ENCODE measurements around the gene ZNF625. TPM values are rescaled to one million over a fixed set of nuclear protein-coding genes. Genes with fewer than 3 reads are reported as not detected.

The ZNF625 gene
- 7.7 and 14.5 TPM in 2 replicates for total RNA-seq (2014; rRNA removed; shearing (Covaris generic))

DNA sequence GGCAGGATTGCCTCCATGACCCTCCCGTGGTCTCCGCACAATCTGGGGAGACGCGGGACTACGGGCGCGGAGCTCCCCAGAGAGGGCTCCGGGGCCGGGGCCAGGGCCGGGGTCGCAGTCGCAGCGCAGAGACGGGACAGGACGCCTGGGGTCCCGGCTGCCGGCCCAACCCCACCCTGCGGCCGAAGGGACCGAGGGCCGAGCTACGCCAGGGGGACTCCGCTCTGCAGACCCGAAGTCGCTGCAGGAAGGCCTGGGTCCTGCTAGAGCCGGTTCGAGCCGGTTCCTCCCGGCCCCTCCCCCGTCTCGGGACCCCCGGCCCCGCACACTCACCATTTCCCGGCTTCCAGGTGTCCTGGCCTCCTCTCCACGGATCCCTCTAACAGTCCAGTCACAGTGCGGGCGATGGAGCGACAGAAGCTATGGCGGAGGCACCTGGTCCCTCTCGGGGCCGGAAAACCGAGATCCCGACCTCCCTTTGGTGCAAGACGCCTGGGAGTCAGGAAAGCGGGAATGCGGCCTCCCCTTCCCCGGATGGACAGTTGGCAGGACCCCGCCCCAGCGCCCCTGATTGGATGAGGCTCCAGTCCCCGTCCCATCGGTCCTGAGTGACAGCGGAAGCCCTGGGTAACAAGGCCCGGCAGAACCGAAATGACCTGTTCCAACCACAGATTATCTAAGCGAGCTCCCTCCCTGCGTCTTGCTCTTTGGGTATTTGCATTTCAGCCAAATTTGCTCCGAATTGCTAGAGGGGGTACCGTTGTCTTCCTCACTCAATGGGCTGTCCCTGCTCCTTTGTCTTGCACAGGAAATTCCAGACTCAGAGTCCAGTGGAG lies at the start of gene ZNF625:
Gene ZNF625, minus strand, starts transcription at position 512 of the 836 bp plus-strand sequence. Its CDS starts 176 bp downstream, at position 336.
- DNase-seq (ENCODE audit: low spot score) = peak; percentile 87

DNA sequence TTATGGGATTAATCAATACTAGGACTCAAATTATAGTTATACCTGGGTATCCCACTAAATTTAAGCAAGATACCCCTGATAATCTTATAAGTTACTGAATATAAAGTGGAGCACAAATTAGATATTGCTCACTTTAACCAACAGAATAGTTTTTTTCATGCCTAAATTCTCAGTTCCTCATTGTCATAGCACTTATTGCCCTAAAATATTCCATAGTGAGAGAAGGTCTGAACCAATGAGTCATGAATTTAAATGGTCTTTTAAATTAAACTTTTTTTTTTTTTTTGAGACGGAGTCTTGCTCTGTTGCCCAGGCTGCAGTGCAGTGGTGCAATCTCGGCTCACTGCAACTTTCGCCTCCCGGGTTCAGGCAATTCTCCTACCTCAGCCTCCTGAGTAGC lies 48.8 kb upstream of the ZNF625 start:
- no peak for DNase-seq (ENCODE audit: low spot score)

DNA sequence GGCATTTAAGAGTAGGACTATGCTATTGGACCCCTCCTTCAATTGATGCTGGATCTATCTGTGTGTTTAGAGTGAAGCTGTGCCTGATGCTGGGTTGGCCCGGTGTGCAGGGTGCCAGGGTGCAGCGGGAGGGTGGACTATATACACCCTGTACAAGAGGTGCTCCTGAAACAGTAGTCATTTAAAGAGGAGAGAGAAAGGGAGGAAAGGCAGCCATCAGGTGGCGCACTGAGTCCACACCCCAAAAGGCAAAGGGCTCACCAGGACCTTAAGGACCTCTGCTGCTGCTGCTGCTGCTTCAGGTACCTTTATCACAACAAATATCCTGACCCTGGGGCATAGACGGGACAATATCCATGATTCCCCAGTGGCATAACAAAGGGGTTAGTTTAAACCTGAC lies 45.7 kb upstream of the ZNF625 start:
- DNase-seq (ENCODE audit: low spot score) = no peak

DNA sequence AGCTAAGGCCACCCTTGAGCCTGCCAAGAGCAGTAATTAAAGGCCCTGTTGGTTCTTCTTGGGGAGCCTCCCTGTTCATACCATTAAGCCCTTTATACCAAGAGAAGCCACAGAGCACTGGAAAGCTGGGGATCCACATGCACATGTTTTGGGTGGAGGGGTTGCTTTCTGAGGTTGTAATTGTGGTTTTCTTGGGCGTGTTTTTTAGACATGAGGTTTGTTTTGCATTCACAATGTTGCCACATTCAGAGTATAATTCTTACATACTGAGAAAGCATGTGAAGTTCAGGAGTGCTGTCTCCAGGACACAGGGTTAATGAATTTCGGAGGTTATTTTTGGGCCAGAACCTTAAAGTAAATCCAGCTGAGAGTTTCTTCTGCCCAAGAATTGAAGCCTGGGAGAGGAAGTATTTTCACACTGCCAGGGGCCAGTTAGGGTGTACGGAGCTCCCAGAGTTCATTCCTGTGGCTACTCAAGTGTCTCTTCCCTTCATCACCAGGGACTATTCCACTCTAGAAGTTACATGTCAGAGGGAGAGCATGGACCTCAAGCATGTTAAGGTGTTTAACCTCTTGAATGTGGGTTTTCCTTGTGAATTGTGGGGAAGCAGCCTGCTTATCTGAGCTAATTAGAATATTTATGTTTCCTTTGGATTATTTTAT lies 43.4 kb upstream of the ZNF625 start:
- DNase-seq (ENCODE audit: low spot score) = no peak

DNA sequence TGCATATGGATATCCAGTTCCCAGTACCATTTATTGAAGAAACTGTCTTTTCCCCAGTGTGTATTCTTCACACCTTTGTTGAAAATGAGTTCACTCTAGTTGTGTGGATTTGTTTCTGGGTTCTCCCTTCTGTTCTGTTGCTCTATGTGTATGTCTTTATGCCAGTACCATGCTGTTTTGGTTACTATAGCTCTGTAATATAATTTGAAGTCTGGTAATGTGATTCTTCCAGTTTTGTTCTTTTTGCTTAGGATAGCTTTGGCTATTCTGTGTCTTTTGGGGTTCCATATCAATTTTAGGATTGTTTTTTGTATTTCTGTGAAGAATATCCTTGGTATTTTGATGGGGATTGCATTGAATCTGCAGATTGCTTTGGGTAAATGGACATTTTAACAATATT lies 41.6 kb upstream of the ZNF625 start:
- DNase-seq (ENCODE audit: low spot score) = no peak

DNA sequence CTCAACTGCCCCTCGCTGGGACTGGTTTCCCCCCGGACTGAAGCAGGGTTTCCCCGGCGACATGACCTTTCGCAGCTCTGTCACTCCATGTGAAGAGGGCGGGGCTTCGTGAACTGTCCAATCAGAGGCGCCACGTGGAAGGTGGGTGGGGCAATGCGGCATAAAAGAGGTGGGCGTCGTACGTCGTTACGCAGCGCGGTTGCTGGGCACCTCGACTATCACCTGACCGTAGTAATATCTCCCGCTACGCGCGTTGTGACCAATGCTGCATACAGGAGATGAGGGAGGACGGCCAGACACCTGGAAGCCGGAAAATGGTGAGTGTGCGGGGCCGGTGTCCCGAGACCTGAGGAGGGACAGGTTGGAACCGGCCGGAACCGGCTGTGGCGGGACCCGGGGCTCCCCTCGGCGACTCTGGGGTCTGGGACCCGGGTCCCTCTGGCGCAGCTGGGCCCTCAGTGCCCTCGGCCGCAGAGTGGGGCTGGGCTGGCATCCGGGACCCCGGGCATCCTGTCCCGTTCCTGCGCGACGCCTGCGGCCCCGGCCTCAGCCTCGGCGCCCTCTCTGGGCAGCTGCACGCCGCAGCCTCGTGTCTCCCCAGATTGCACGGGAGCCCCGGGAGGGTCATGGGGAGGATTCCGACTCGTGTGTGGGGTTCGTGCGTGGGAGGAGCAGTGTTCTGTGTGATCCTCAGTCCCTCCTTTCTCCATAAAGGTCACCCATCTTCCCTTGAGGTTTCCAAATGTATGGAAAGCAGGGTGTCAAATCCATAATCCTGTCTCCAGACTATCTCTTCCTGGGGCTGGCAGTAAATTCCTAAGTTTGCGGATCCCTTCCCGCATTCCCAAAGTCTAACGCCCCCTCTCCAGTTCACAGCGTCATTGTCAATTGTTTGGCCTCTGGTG lies 38.5 kb upstream of the ZNF625 start:
- no peak for DNase-seq (ENCODE audit: low spot score)

DNA sequence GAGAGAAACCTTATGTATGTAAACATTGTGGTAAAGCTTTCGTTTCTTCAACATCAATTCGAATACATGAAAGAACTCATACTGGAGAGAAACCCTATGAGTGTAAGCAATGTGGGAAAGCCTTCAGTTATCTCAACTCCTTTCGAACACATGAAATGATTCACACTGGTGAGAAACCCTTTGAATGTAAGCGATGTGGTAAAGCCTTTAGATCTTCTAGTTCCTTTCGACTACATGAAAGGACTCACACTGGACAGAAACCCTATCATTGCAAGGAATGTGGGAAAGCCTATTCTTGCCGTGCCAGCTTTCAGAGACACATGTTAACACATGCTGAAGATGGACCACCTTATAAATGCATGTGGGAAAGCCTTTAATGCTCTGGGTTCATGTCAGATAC lies 31.1 kb upstream of the ZNF625 start:
- no peak for DNase-seq (ENCODE audit: low spot score)

DNA sequence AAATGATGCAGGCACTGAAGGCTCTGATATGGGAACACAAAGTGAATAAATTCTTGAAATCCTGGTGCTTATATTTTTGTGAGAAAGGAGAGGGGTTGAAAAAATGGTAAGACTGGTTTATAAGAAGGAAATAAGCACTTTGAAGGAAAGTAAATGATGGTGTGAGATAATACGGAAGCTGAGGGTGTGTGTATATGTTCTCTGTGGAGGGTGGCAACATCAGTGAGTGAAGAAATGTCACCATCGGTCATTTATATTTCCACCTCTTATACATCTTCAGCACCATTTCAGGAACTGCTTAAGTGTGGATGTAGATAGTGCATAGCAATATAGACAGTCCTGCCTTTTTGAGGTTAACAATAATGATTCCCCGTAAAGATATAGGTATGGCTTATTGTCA lies 23.8 kb upstream of the ZNF625 start:
- DNase-seq (ENCODE audit: low spot score) = no peak

DNA sequence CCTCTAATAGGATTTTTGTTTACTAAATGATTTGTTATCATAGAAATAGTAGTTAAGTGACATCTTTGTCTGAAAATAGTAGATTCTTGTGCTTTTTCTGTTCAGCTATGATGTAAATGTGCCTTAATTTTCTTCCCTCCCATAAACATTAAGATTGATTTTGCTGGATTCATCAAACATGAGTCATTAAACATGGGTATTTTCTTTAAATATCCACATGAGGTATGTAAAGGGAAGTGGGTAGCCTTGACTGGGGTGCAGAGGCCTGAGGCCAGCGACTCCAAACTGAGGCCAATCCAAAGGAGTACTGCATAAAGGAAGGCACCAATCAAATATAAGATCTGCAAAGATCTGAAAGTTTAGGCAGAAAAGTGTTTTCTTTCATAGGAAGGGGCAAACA lies 10.1 kb upstream of the ZNF625 start:
- no peak for DNase-seq (ENCODE audit: low spot score)

DNA sequence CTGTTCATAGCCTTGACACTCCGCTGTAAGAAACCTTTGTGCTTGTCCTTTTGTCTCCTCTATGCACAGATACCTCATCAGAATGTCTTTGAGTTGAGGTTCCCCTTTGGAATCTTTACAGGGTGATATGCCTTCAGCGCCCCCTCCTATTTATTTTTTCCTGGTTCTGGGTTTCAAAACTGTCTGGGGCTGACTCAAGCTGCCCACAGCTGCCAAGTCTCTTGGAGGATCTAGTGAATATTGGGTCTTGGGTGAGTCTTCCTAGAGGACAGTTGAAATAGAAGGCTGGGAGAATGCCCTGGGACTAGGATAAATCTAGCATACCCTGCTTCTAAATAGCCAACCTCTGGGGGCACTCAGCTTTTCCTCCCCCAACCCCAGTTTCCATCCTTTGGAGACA lies 7.3 kb upstream of the ZNF625 start:
- DNase-seq (ENCODE audit: low spot score) = no peak

DNA sequence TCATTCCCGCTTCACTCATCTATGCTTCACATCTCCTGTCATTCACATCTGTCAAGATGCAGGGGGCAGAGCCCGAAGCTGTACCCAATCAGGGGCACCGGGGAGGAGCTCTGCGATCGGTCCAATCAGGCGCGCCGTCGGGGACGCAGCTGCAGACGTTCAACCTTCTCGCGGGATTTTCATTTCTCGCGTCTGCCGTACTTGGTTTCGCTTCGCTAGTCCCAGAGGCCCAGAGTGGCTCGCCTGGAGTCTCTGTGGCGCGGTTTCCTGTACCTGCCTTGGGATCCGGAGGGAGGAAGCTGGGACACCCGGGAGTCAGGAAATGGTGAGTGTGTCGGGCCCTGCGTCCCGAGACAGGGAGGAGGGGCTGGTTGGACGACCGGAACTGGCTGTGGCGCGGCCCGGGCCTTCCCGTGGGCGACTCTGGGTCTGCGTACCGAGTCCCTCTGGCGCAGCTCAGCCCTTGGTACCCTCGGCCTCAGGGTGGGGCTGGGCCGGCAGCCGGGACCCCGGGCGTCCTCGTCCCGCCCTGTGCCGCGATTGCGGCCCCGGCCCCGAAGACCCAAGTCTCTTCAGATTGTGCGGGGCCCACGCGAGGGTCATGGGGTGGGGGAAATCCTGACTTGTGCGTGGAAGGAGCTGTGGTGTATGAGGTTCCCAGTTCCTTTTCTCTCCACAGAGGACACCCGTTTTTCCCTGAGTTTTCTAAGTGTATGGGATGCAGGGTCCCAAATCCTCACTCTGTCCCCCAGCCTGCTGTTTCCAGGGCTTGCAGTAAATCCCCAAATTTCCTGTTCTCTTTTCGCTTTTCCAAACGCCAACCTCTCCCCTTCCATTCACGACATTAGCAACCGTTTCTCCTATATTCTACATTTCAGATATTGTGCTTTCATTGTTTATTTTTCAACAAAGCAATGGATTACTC lies 6.6 kb upstream of the ZNF625 start, which contains the start of gene ZNF136:
Gene ZNF136, plus strand, starts transcription at position 215 of the 925 bp plus-strand sequence. Its CDS starts 108 bp downstream, at position 323.
- DNase-seq (ENCODE audit: low spot score) = peak; percentile 95

DNA sequence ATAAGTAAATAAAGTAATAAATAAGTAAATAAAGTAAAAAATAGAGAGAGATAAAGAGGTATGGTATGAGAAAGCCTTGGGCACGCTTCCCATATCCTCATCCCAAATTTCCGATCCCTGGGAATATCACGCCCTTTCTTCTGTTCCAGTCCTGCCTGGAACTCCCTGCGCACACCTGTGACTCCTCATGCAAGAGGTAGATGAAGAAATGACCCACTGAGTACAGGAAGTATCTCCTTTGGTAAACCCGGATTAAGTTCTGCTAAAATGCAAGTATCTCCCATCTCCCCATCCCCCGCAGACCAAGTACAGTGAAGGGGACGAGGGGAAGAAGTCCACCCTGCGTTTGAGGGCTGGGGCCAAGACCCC lies 6.0 kb upstream of the ZNF625 start:
- DNase-seq (ENCODE audit: low spot score) = no peak

DNA sequence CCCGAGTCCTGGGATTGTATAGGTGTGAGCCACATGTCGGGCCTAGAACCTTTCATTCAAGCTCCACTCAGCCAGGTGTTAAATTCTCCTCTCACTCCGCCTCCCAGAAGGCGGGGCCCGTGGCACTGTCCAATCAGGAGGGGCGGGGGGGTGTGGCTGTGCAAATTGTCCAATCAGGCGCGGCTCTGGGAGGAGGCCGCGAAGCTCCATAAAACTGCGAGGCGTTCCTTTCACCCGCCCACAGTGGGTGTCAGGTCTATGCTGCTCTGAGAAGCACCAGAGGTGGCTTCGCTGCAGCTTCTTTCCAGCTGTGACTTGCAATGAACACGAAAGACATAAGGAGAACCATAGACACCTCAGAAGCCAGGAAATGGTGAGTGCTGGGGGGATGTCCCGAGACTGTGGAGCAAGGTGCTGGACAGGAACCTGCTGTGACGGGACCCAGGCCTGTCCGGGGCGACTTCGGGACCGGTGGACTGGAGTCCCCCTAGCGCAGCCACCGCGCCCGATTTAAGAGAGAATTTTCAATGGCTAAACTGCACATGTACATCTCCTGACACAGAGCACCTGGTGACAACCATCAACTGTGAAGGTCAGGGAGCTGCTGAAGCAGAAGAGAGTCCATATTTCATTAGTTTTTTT lies 3.4 kb upstream of the ZNF625 start:
- no peak for DNase-seq (ENCODE audit: low spot score)

DNA sequence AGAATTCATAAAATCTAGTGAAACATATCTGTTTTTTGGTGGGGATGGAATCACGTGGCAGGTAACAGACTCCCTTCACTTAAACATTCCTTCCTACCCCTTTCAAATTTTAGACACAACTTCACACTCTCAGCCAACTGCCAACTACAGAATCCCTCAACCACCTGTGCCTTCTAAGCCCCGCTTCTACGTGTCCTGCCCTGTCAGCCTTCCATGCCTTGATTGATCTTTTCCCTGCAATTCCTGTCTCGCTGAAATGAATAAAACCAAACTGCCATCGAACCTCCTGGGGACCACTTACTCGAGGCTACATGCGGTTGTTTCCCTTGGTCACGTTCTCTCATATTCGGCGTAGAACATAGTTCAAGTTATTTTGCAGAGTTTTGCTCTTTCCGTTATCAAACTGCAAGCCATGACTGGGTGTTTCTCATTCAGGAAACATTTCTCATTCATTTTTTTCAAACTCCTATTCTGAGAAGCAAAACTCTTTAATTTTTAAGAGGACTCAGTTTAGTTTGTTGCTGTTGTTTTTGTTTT lies 1.1 kb downstream of the ZNF625 start:
- DNase-seq (ENCODE audit: low spot score) = no peak

DNA sequence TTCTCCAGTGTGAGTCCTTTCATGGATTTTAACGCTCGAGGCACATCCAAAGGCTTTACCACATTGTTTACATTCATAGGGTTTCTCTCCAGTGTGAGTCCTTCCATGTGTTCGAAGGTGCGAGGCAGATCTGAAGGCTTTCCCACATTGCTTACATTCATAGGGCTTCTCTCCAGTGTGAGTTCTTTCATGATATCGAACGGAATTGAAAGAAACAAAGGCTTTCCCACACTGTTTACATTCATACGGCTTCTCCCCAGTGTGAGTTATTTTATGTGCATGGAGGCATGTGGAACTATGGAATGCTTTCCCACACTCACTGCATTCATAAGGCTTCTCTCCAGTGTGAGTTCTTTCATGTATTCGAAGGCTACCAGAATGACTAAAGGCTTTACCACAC lies 11.2 kb downstream of the ZNF625 start:
- no peak for DNase-seq (ENCODE audit: low spot score)

DNA sequence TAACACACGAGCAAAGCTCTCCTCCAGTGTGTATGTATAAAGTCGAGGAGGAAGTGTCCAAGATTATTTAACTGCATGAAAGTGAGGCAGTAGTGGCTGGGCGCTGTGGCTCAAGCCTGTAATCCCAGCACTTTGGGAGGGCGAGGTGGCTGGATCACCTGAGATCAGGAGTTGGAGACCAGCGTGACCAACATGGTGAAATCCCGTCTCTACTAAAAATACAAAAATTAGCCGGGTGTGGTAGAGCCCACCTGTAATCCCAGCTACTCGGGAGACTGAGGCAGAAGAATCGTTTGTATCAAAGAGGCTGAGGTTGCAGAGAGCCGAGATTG lies 15.2 kb downstream of the ZNF625 start:
- DNase-seq (ENCODE audit: low spot score) = no peak

DNA sequence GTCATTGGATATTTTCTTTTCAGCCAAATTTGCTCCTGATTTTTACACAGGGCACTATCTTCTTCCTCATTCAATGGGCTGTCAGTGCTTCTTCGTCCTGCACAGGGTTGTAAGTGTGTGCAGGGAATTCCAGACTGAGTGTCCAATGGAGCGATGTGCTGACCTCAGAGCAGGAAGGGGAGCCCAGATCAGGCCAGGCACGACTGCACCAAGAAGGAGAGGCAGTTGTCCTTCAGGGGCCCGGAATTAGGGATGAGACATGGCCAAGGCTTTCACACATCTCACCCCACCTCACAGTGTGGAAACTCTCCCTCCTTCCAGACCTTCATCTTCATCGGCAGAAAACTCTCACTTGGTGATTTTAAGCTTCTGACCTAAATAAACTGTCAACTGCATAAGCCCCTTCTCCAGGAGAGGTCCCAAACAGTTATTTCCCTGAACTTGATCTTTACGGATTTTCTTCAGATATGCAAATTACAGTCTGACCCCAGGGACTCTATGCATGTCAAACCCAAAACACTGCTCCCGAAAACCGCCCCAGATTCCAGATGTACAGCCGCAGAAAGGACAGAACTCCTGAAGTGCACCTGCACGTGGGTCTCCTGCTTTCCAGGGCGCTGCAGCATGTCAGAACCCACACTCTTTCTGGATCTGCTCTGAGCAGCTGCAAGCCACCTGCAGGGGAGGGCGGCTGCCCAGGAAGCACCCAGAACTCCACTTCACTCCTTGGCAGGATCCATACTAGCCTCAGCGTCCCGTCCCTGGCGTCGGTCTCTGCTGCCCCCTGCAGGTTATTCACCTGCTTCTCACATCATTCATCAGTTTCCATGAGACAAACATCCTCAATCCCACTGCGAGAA lies 15.8 kb downstream of the ZNF625 start:
- DNase-seq (ENCODE audit: low spot score) = peak; percentile 46

DNA sequence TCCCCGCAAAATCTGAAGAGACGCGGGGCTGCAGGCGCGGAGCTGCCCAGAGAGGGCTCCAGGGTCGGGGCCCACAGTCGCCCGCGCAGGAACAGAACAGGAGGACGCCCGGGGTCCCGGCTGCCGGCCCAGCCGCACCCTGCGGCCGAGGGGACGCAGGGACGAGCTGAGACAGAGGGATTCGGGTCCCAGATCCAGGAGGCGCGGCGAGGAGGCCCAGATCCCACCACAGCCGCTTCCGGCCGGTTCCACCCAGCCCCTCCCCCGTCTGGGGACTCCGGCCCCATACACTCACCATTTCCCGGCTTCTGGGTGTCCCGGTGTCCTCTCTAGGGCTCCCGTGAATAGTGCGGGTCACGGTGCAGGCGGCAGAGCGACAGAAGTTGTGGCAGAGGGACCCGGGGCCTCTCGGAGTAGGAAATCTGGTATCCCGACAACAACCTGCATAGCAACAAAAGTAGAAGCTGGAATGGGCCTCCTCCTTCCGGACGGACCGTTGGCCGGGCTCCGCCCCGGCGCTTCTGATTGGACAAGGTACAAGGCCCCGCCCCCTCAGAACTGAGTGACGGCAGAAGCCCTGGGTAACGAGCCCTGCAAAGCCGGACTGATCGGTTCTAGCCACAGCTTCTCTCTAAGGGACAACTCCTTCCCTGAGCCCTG lies 16.5 kb downstream of the ZNF625 start, which contains the start of gene ZNF20:
Gene ZNF20, minus strand, starts transcription at position 466 of the 660 bp plus-strand sequence. Its CDS starts 168 bp downstream, at position 298.
- peak; percentile 89 for DNase-seq (ENCODE audit: low spot score)

DNA sequence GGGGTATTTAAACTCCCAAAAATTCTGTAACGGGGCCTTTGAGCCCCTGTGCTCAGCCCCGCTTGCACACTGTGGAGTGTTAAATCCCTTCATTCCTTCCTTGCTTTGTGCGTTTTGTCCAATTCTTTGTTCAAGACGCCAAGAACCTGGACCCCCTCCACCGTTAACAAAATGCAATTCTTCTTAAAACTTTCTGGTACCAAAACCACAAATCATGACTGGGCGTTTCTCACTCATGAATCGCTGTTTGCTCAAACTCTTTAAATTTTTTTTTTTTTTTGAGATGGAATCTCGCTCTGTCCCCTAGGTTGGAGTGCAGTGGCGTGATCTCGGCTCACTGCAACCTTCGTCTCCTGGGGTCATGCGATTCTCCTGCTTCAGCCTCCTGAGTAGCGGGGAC lies 17.3 kb downstream of the ZNF625 start:
- no peak for DNase-seq (ENCODE audit: low spot score)
